NCI-H345 treated with DMSO at 0.1 percent for 48 hours (cell line): ENCODE measurements around the gene SPIN2A.
"Not testable (repeated sequence)": the region's sequence is repeated elsewhere in the genome, so short reads cannot be mapped to it uniquely, and the experiment has no call there.

Source experiments
- DNase-seq: peaks from one replicate; lab custom pipeline; 2025; ENCODE audit not compliant: unreplicated experiment; lab: John Stamatoyannopoulos, UW

The SPIN2A gene

DNA sequence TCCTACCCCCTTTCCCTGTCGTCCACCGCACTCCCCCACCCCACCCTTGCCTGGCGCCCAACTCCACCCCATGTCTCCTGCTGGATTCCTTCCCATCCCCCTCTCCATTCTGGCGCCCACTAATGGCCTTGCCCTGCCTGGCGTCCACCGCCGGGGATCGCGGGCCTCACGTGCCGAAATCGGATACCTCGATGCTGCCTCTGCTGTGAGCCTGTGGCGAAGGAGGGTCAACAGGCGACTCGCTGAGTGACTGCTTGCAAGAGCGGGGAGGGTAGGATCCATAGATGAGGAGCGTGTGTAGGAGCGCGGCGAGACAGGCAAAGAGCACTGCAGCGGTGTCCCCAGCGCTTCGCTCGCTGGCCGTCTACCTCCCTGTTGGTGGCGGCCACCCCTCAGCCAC, at the start of gene SPIN2A:
SPIN2A (minus strand) TSS at position 325 of the 400 bp plus-strand sequence. CDS start 800 bp downstream, outside the sequence.
- not testable (repeated sequence) for DNase-seq

DNA sequence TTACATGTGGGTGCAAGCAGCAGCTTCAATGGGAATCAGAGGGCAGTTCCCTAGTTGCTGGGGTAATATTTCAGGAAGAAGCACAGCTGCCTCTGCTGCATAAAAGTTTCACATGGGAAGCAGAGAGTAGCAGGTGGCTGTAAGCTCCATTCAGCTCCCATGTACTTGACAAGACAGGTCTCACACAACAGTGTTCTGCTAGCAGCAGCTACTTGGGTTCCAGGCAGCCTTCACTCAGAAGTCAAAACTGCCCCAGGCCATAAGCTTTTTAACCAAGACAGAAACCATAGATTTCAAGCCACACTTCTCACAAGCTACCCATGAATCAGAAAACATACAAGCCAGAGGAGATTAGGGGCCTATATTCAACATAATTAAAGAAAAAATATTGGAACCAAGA, 41.4 kb upstream of the SPIN2A start:
- no peak for DNase-seq

DNA sequence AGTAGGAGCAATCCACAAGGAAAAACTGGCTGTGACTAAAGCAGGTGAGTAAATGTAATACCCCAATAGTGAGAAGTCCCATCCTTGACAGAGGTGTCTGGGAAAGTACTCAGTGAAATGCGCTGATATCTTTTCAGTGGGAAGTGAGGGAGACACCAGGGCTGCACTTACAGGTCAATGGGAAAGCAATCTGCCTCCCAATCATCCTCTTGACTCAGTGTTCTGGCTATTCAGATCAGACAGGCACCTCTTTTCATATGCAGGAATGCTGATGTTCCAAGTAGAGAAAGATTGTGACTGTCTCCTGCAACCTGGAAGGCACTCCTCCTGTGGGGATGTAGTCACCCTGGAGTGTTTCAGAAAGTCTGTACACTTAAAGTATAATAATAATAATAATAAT, 39.9 kb upstream of the SPIN2A start:
- DNase-seq, result no peak

DNA sequence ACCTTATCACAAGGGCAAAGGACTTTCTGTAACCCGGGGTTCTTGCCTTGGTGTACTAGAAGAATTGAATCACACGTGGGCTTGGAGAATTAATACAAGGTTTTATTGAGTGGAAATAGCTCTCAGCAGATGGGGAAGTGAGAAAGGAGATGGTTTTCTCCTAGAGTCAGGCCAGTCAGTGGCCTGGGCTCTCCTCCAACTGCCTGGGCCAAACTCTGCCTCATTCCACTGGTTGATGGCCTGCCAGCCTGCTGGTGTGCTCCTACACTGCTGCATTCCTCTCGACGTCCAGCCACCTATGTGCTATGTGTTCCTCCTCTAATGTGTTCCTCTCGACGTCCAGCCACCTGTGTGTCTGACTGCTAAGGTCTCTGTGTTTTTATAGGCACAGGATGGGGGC, 35.3 kb upstream of the SPIN2A start:
- no peak for DNase-seq

DNA sequence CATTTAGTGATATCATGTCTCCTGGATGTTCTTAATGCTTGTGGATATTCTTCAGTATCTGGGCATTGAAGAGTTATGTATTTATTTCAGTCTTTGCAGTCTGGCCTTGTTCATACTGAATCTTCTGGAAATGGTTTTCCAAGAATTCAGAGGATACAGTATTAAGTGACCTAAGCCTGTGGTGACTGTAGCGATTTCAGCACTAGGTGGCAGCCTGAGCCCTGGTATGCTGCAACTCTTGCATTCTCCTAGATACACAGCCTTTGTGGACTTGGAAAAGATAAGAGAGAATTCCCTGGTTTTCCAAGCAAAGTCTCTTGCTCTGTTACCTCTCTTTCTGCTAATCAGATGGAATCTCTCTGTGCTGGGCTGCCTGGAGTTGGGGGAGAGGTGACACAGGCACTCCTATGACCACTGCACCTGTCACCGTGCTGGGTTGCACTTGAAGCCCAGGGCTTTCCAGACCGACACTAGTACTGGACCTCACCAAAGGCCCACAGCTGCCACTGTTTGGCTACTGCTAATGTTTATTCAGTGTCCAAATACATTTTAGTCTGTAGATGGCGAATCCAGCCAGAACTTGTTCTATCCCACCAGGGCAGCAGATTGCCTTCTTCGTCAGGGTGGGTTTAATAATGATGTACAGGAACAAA, 19.3 kb upstream of the SPIN2A start:
- peak; percentile 10 for DNase-seq

- DNase-seq, result peak; percentile 1
Measured at GRCh38 chrX:57155171-57155570, 18.0 kb upstream of the SPIN2A start.

GRCh38 chrX:57152222-57152621, 15.0 kb upstream of the SPIN2A start:
- DNase-seq, result not testable (repeated sequence)

DNA sequence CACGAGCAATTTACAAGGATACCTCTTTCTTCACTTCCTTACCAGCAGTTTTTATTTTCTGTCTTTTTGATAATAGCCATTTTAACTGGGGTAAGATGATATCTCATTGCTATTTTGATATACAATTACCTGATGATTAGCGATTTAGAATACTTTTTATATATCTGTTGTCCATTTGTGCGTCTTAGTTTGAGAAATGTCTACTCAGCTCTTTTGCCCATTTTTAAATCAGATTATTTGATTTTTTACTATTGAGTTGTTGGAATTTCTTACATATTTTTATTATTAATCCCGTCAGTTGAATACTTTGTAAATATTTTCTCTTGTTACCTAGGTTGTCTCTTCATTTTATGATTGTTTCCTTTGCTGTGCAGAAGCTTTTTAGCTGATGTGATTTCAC, 1.5 kb upstream of the SPIN2A start:
- DNase-seq, result no peak

DNA sequence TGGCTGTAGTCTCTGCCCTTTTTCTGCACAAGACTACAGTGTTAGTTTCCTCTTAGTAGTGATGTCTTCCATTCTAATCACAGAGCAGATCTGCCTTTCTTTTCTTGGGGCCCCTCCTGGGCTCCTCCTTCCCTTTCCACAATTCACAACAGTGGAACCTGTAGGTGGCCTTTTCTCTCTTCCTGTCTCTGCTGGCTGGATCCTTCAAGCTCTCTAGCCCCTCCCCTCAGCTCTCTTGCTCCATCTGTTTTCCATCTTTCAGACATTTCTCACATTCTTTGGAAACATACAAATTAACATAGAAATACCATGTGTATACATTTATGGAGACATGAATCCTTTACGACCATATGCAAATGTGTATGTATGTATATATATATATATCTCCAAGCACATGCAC, 304 bp upstream of the SPIN2A start:
- no peak for DNase-seq

GRCh38 chrX:57136589-57136988, 608 bp downstream of the SPIN2A start:
- DNase-seq, result not testable (repeated sequence)

DNA sequence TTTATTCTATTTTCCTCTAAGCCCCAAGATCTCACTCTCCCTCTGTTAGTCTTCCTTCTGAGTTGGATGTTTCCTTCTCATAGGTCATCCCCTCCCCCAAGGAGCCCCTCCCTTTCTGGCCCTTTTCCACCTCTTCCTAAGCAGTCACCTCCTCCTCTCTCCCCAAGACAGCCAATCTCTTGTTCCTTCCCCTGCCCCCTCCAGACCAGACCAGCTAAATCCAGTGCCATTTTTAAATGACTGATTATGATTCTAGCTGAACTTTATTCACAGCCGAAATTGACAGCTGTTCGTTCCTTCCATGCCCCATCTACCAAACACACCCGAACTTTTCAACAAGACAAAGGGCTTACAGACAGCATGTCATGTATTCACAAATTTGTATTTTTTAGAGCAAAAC, 1.9 kb downstream of the SPIN2A start:
- no peak for DNase-seq

- DNase-seq, result no peak
Measured at GRCh38 chrX:57134702-57135101, 2.5 kb downstream of the SPIN2A start.

DNA sequence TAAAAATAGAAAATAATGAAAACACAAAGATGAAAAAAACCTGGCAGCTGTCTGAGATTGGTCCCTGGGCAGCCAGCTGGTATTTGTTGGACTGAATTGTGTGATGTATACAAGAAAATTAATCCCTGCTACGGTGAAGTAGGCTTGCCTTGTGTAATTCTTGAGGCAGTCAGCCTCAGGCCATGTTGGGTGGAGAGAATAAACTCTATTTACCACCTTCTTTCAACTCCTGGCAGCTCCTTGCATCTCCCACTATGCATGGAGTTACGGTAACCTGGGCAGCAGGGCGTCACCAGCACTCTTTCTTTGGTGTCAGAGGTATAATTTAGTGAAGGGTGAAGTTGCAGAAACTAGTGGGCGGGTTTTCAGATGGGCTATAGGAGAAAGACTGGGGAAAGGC, 3.5 kb downstream of the SPIN2A start:
- DNase-seq, result no peak

- DNase-seq, result not testable (repeated sequence)
Measured at GRCh38 chrX:57133284-57133683, 3.9 kb downstream of the SPIN2A start.

DNA sequence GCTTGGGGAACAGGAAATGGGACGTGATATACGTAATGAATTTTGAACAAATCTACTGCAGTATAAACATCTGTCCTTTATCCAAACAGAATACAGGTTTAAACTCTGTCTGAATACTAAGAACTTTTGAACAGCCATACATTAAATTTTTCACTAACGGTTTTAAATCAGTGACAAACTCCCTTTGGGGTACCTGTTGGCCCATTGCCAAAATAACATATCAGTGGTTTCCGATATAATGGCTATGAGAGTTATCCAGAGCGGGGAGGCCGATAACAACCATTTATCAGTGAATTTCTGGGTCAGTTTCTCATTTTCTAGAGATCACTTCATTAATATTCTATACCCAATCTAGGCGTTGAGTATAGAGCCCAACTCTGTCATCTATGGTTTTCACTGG, 5.2 kb downstream of the SPIN2A start:
- no peak for DNase-seq

DNA sequence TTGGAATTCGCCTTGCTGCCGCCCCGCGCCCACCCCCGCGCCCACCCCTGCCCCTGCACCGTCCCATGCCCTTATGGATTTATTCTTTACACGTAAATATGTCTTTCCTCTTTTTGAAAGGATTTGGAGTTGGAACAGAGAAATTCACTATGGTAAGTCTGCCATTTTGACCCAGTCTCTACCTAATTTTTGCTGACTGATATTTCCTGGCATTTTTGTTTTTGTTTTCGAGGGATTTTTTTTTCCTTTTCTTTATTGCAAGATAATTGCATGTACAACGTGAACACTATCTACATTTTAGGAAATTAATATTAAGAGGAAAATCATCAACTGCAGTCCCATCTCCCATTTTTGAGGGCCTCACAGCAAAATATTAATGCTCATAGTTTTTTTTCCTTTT, 15.4 kb downstream of the SPIN2A start:
- DNase-seq, result peak; percentile 0

- DNase-seq, result peak; percentile 36
Measured at GRCh38 chrX:57121162-57121755, 15.9 kb downstream of the SPIN2A start, which contains the start of gene SPIN2B. Gene SPIN2B (minus strand): TSS chrX:57121548.

DNA sequence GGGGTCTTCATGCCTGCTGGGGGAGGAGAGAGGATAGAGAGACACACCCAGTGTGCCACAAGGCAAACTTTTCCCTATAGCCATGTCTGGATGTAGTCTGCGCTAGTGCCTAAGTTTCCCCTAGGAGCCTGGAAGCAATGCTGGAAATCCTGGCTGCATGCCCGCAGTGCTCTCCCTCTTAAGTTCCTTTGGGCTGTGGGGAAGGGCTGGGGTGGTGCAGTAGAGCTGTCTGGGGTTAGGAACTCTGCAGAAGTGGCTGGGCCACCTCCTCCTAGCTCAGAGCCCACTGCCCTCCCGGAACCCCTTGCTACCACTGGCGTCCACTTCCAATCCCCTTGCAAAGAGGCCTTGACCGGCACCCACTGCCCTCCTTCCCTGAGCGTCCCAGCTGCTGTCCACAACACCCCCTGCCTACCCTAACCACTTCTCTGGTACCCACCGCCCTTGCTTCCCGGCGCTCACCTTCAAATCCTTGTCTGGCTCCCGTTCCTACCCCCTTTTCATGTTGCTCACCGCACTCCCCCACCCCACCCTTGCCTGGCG, 16.5 kb downstream of the SPIN2A start:
- not testable (repeated sequence) for DNase-seq

DNA sequence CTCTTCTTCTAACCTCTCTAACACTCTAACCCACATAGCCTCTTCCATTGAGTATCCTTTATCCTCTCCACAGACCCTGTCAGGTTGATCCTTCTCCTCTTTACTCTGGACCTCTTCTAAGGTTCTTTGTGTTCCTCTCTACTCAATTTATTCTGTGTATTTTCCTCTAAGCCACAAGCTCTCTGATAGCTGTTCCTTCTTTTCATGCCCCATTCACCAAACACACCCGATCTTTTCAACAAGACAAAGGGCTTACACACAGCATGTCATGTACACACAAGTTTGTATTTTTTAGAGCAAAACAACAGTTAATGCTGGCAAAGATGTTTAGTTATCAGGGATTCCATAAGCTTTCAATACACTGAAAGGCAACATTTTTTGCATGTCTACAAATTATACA, 17.8 kb downstream of the SPIN2A start:
- DNase-seq, result no peak

DNA sequence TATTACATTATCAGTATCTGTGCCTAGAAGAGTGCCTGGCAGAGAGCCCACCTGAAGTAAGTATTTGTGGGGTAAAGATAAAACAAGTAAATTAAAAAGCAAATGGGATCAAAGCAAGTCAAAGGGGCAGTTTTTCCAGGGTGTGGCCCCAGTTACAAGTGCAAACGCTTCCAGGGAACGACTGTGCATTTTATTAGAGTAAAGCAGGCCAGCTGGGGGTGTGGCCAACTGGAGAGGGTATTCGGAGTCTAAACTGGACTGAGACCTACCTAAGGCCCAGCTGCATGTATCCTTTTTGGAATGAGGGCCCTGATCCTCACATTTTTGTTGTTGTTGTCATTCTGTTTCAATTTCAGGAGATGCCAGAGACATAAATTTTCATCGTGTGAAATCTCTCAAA, 19.6 kb downstream of the SPIN2A start:
- not testable (repeated sequence) for DNase-seq

GRCh38 chrX:57104921-57105398, 32.2 kb downstream of the SPIN2A start:
- no peak for DNase-seq

GRCh38 chrX:57104406-57104805, 32.8 kb downstream of the SPIN2A start:
- no peak for DNase-seq
